ENCODE results near the gene RPS6KA3.
"Not testable (repeated sequence)": the region's sequence is repeated elsewhere in the genome, so short reads cannot be mapped to it uniquely, and the experiment has no call there.

RPS6KA3 gene

DNA sequence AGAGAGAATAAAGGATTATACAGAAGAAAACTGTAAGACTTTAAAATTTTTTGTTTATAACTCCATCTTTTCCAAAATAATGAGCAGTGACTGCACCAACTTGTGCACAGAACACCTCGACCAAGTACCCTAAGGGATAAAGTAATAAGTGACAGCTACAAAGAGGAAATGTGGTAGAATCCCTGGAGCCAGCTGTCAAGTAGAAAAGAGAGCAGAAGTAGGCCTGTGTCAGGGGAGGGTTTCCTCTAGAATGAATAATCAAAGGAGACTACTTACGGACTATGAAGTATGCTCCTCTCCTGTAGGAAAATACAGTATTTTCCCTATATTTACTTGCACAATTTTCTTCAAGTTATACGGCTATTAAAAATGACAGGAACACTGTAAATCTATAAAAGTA lies 126.3 kb downstream of the RPS6KA3 start:
- DNase-seq: no peak

DNA sequence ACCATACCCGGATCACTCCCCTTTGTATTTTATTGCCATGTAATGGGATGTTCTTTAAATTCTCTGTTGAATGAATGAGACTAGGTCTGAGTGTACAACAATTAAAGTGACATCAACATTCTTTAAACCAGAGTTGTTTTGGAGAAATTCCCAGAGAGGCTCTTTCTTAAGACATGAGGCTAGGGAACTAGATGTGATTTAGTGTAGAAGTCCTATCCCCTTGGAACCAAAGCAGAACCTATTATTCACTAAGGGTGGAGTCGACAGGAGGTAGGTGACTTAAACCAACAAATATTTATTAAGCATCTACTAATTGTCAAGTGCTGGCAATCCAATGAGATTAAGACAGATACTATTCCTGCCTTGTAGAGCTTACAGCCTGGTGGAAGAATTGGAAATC lies 126.7 kb downstream of the RPS6KA3 start:
- DNase-seq: no peak

DNA sequence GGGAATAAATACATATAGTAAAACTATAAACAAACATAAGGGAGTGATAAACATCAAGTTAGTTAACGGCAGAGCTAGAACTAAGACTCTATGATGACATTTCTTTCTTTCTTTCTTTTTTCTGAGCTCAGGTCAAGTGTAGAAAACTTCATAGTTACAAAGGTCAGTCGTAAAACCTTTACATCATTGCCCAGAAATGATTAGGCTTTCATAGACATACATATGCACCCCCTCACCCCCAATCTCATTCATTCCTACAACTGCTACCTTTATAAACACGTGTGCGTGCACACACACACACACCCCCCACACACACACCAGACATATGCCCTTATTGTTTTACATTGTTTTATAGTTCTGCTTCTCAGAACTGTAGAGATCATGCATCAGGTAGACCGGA lies 130.8 kb downstream of the RPS6KA3 start:
- no peak for DNase-seq

DNA sequence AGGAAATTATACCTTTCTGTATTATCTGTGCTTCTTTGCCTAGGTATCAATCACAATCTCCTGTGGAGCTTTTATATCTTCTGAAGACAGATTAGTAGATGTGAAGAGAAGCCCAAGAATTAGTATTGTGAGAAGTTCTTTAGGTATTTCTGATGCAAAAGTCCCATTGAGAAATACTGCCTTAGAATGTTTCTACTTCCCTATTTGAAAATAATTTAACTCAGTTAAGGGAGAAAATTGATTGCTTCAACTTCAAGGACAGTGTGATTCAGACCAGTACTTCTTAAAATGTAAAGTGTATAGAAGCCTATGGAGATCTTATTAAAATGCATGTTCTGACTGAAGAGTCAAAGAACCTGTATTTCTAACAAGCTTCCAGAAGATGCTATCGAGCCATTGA lies 134.0 kb downstream of the RPS6KA3 start:
- DNase-seq: no peak

DNA sequence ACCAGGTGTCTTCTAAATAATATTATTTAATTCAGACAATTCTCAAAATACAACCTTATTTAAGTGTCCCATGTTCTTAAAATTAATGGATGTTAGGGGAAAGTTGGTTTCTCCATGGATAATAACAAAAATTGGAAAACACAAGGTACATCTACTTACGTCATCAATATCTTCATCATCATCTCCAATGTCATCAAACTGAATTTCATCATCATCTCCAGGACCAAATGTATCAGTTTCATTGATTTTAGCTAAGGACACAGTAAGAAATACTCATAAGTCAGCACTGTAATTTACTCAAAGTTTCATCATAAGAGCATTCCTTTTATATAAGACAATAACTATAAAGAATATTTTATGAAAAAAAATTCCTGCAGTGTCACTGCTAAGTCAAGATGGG lies 136.4 kb downstream of the RPS6KA3 start:
- DNase-seq: no peak

DNA sequence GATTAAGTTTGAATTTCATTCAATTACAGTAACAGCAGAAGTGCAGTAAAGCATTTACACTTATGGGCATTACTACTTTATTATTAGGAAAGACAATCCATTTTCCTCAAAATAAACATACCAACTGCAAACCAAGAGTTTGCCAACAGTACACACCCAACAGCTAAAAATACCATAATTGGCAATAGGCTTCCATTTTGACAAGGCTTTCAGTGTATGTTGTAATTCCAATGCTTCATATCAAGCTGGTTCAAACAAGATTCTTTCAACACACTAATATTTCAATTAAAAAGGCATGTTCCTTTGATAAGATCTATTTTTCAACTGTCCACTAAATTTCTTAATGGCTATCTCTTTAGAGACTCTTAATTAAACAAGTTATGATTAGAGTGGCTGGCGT lies 137.2 kb downstream of the RPS6KA3 start:
- DNase-seq: no peak

DNA sequence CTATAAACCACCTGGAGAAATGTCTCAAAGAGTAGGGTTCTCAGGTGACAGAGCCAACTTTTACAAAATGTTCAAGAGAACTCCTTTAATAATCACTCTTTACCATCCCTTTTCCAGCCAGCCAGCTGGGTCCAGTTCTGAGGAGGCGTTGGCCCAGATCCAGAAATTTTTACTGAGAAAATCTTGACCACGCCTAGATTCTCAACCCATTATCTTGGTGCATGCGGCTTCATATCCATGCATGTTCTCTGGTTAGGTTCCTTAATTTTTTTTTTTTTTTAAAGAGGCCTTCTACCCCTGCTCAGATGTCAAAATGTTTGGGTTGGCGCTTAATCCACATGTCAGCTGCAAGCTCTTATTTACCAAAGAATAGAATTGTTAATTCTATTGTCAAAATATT lies 138.0 kb downstream of the RPS6KA3 start:
- no peak for DNase-seq

DNA sequence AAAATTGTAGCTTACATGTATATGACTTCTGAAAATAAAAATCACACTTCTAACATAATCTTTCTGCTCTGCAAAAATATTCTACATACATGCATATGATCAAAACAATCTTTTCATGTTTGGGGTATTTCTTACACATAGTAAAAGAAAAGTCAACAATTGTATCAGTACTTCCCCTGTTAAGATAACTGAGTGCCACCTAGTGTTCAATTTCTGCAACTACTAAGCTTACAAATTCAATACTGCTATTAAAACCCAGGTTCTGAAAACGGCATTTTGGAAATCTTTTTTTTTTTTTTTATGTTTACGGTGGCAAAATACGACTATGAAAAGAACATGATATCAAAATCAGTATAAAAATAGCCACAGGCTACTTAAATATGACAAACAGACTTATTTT lies 139.3 kb downstream of the RPS6KA3 start:
- DNase-seq: not testable (repeated sequence)

DNA sequence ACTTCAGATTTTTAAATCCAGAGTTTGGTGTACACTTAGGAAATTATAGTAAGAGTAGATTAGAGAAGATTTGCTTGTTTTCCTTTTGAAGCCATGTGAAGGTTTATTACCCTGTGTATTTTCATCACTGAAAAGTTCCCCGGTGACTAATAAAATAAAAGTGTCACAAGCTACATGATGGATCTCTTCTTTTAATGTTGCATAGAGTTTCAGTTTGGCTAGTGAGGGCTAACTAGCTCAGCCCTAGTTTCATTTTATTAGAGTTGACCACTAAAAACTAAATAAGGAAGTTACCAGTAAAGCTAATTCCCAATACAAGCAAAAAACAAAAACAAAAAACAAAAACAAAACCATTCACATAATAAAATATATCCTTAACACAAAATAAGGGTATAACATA lies 139.9 kb downstream of the RPS6KA3 start:
- DNase-seq: not testable (repeated sequence)

DNA sequence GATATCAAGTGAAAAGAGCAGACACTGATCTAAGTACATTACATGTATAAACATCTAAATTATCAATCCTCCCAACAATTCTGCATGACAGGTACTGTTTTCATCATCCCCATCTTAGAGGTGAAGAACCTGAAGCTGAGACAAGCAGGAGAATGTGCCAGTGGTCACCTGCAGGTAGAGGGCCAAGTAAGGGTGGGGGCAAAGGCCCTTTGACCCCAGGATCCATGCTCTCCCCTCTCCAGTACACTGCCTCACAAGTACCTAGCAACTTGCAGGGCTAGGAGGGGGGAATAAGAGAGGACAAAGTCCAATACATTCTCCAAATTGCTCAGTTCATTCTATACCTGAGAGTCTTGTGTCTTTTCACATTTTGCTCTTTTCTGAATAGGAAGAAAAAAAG lies 141.7 kb downstream of the RPS6KA3 start:
- no peak for DNase-seq

DNA sequence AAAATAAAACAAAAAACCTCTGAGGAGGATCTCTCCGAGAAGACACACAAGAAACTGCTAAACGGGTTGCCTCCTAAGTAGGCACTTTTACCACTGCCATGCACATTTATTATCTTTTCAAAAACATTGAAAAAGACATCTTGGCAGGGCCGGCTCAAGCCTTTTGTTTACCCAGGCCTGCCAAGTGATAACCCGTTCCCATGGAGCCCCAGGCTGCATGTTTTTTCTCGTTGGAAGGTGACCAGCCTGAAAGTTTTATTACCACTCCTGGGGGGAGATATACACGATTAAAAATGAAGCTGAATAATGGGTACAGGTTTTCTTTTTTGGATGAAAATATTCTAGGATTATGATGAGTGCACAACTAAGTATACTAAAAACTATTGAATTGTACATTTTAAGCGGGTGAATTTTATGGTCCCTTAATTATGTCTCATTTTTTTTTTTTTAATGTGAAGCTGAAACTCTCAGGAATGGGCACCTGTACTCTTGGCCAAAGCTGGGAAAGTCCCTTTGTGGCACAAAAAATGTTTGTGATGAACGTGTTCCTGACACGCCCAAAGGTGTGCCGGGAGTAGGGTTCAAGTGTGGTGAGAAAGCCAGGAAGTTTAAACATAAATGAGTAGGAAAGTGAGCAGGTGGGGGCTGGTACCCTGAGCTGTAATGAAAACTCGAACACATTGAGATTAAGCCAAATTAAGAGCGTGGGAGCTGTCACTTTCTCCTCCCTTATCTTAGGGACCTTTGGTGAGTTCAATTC lies 148.5 kb downstream of the RPS6KA3 start:
- no peak for DNase-seq

DNA sequence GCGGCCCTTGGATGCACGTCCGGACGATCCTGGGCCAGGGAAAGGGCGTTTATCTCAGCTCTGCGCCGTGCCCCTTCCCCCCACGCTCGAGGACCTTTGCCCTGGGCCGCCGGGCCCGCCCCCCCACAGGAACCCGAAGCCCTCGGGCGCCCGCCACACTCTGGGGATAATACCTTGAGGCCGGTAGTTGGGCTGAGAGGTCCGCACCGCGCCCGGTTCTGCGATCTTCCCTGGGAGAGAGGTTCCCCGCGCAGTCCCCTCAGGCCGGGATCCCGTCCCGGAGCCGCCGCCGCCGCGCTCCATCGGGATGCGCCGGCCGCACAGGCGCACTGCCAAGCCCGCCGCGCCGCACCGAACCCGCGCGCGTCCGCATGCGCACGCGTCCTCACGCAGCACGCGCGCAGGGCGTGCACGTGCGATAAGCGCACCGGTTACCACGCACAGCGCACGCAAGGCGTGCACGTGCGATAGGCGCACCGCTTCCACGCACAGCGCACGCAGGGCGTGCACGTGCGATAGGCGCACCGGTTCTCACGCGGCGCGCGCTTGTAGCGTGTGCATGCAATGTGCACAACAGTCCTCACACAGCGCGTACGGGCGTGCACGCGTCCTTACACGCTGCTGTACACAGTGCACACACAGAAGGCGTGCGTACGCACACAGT lies 150.0 kb downstream of the RPS6KA3 start, which contains the start of gene MAP7D2:
TSS of gene MAP7D2 (minus strand) at position 331 of the 664 bp plus-strand sequence. CDS start at position 303, 28 bp downstream.
- DNase-seq: no peak

DNA sequence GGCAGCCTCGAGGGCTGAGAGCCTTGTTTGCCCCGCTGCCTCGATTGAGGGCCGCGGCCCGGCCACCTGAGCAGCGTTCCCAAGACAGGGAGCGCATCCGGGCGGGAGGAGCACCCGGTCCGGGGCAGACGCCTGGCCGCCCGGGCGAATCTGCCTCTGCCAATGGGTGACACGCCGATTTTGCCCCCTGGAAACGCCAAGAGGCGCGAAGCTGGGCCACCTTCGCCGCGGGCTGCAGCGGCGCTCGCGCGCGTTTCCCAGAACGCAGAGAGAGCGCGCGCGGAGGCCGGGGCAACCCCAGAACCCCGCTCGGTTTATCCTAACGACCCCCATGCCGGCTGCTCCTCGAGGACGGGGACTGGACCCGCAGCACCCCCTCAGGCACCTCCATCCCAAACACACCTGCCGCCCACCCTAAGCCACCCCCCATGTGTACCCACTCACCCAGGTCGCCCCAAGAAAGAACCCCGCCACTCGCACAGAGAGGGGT lies 150.6 kb downstream of the RPS6KA3 start:
- DNase-seq: no peak

DNA sequence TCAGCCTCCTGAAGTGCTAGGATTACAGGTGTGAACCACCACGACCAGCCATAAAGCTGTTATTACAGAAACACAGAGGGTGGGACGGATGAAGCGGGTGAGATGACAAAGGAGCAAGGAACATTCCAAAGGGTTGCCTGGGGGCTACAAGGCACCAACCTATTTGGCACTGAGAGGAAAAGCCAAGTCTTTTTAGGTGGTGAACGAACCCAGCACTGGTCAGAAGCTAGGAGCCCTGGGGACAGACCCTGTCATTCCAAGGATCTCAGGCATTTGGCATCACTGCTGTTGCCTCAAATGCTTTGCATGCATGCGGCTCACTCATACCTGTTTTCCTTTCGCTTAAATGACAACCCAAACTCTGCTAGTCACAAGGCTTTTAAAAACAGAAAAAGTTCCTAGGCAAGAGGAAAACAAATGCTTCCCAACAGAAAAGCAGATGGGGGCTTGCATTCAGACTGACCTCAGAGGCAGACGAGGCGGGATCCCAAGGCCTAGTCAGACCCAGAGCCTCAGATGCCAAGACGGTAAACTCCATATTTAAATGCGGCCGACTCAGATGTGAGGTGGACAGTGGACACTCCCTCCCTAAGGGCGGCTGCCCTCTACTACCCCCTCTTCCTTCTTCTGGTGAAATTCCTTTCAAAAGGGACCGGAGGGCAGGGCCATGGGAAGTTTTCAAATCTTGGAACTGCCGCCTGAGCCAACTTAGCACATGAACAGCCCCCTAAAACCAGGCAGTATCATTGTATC lies 154.5 kb downstream of the RPS6KA3 start:
- DNase-seq: no peak

DNA sequence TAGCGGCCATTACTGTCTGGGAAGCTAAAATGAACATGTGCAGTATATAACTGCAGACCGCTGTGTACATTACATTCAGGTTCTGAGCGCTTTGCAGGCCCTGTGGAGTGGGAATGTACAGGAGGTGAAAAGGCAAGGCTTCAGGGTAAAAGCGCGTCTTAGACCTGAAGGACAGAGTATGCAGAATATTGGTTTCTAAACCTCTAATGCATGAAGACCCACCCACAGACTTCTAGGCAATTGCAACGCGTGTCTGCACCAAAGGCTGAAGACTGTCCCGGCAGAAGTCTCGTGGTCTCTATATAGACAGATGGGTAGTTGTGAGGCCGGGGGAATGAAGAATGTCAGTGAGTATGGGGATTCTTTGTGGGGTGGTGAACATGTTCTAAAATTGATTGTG lies 155.4 kb downstream of the RPS6KA3 start:
- no peak for DNase-seq

DNA sequence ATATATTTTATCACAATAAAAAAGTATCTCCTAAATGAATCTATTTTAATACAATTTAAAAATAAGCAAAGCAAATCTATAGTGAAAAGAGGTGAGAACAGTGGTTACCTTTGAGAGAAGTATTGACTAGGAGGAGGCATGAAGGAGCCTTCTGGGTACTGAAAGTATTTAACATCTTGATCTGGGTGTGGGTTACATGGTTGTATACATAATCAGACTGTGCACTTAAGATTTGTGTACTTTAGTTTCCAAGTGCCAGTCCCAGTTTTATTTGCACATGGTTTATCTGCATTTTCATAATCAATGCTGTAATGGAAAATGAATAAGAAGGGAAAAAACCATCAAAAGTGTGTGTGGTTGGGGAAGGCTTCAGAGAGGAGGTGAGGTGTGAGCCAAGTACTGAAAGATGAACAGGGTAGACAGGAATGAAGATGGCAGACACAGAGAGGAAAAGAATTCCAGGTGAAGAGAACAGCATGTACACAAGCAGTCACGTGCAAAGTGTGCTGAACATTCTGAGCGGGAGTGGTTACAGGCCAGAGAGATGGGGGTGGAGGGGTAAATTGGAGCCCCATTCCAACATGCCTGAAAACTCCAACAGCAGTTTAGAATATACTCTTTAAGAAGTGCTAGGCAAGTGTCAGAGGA lies 164.7 kb downstream of the RPS6KA3 start:
- DNase-seq: no peak
